Hematopoietic multipotent progenitor cell treated with erythropoietin and hydrocortisone succinate and interleukin-3 and kit ligand, for 15 days (in vitro differentiated cells): ENCODE measurements around the gene TDRD10.
"Not testable (repeated sequence)": the region's sequence is repeated elsewhere in the genome, so short reads cannot be mapped to it uniquely, and the experiment has no call there.

ENCODE experiments used
- DNase-seq: peaks from one replicate; pipeline ENCODE4 v3.0.0-alpha.2; 2015; ENCODE audit warnings: low spot score

The TDRD10 gene

GRCh38 chr1:154514066-154514553 is 12.1 kb downstream of the TDRD10 start:
- DNase-seq = no peak

- DNase-seq = no peak
These were observed 15.6 kb downstream of the TDRD10 start for GRCh38 chr1:154517661-154518060.

- peak; percentile 60 for DNase-seq
These were observed 17.6 kb downstream of the TDRD10 start for GRCh38 chr1:154519591-154519991.

GRCh38 chr1:154520333-154520732 is 18.3 kb downstream of the TDRD10 start:
- DNase-seq = peak; percentile 55

GRCh38 chr1:154521695-154522094 is 19.7 kb downstream of the TDRD10 start:
- DNase-seq = no peak

GRCh38 chr1:154524881-154525280 is 22.9 kb downstream of the TDRD10 start:
- DNase-seq = no peak

- no peak for DNase-seq
These were observed 25.2 kb downstream of the TDRD10 start for GRCh38 chr1:154527192-154527591.

- DNase-seq = no peak
These were observed 27.3 kb downstream of the TDRD10 start for GRCh38 chr1:154529308-154529707.

- not testable (repeated sequence) for DNase-seq
These were observed 29.9 kb downstream of the TDRD10 start for GRCh38 chr1:154531950-154532349.

- DNase-seq = no peak
These were observed 32.2 kb downstream of the TDRD10 start for GRCh38 chr1:154533952-154534844.

- no peak for DNase-seq
These were observed 34.6 kb downstream of the TDRD10 start for GRCh38 chr1:154536570-154536969.

- DNase-seq = no peak
These were observed 37.8 kb downstream of the TDRD10 start for GRCh38 chr1:154539486-154540483.

- no peak for DNase-seq
These were observed 39.2 kb downstream of the TDRD10 start for GRCh38 chr1:154541231-154541630.

- DNase-seq = peak; percentile 68
These were observed 44.4 kb downstream of the TDRD10 start for GRCh38 chr1:154546264-154547063.

GRCh38 chr1:154547105-154547732 is 45.2 kb downstream of the TDRD10 start:
- DNase-seq = no peak

GRCh38 chr1:154548028-154548427 is 46.0 kb downstream of the TDRD10 start:
- DNase-seq = peak; percentile 86

GRCh38 chr1:154549202-154549770 is 47.3 kb downstream of the TDRD10 start:
- peak; percentile 62 for DNase-seq

GRCh38 chr1:154550070-154550469 is 48.1 kb downstream of the TDRD10 start:
- no peak for DNase-seq

GRCh38 chr1:154550657-154551056 is 48.6 kb downstream of the TDRD10 start:
- no peak for DNase-seq

- no peak for DNase-seq
These were observed 49.5 kb downstream of the TDRD10 start for GRCh38 chr1:154551474-154551873.

GRCh38 chr1:154552036-154552435 is 50.0 kb downstream of the TDRD10 start:
- DNase-seq = no peak
